BLaER1 treated with 17β-estradiol and CSF1 and Interleukin-3, amounts not matched to agents 10 nM and 100 nM (cell line): Measurements from ENCODE around the gene ERBB4.

Source experiments
- H3K27ac ChIP-seq, 11 experiments: shearing (Covaris generic); formaldehyde crosslinking; 2 replicates each; pipeline ENCODE4 v1.8.1; 2022
- H3K27me3 ChIP-seq, 11 experiments: shearing (Covaris generic); formaldehyde crosslinking; 2 replicates each; pipeline ENCODE4 v1.8.1; 2022
- H3K36me3 ChIP-seq, 11 experiments: shearing (Covaris generic); formaldehyde crosslinking; 2 replicates each; pipeline ENCODE4 v1.8.1; 2022
- H3K4me1 ChIP-seq, 10 experiments: shearing (Covaris generic); formaldehyde crosslinking; 2 replicates each; pipeline ENCODE4 v1.8.1; 2022
- H3K4me2 ChIP-seq, 11 experiments: shearing (Covaris generic); formaldehyde crosslinking; 2 replicates each; pipeline ENCODE4 v1.8.1; 2022
- H3K4me3 ChIP-seq, 10 experiments: shearing (Covaris generic); formaldehyde crosslinking; 2 replicates each; pipeline ENCODE4 v1.8.1; 2022
- H3K9ac ChIP-seq, 11 experiments: shearing (Covaris generic); formaldehyde crosslinking; 2 replicates each; pipeline ENCODE4 v1.8.1; 2022
- H3K9me3 ChIP-seq, 11 experiments: shearing (Covaris generic); formaldehyde crosslinking; replicated peaks in 1 of 11; 2 replicates each; pipeline ENCODE4 v1.8.1; 2022
- H4K20me1 ChIP-seq, 11 experiments: shearing (Covaris generic); formaldehyde crosslinking; 2 replicates each; pipeline ENCODE4 v1.8.1; 2022
- Cebpa-rat ChIP-seq, 11 experiments: shearing (Covaris generic); IDR thresholded peaks; 2 replicates each; pipeline ENCODE4 v1.8.1; 2022

The ERBB4 gene

GRCh38 chr2:211846714-211847113 lies 691.9 kb downstream of the ERBB4 start:
- Histone ChIP-seq H4K20me1 (no peaks in the 10 kb centered on the region), H3K4me2 (no peak overlapping the region), H3K4me1 (no peaks in the 10 kb centered on the region), H3K9ac (no peak overlapping the region), H3K36me3 (no peaks in the 10 kb centered on the region), H3K27ac (no peak overlapping the region), H3K4me3 (no peak overlapping the region), H3K27me3 (no peaks in the 10 kb centered on the region), H3K9me3 (no peaks in the 10 kb centered on the region)
- TF ChIP-seq Cebpa-rat (IDR thresholded peaks at IDR 0.05) = no peak

GRCh38 chr2:211846036-211846400 lies 692.6 kb downstream of the ERBB4 start:
- no peaks in the 10 kb centered on the region for H3K27me3 ChIP-seq
- H4K20me1 ChIP-seq = no peaks in the 10 kb centered on the region
- H3K9me3 ChIP-seq = no peaks in the 10 kb centered on the region
- no peaks in the 10 kb centered on the region for H3K36me3 ChIP-seq
- no peak overlapping the region for H3K27ac ChIP-seq
- no peak overlapping the region for H3K4me3 ChIP-seq
- no peaks in the 10 kb centered on the region for H3K4me1 ChIP-seq
- no peak for TF ChIP-seq Cebpa-rat (IDR thresholded peaks at IDR 0.05)
- H3K4me2 ChIP-seq = no peak overlapping the region
- H3K9ac ChIP-seq = no peak overlapping the region

- no peak overlapping the region for H3K27ac ChIP-seq
These were observed 693.1 kb downstream of the ERBB4 start for GRCh38 chr2:211845338-211846035.

GRCh38 chr2:211837706-211838105 lies 700.9 kb downstream of the ERBB4 start:
- no peak overlapping the region for H3K27ac ChIP-seq
- no peak overlapping the region for H3K4me2 ChIP-seq
- no peaks in the 10 kb centered on the region for H3K4me1 ChIP-seq
- H3K36me3 ChIP-seq = no peaks in the 10 kb centered on the region
- no peak overlapping the region for H3K9ac ChIP-seq
- no peak overlapping the region for H3K4me3 ChIP-seq
- H3K27me3 ChIP-seq = no peaks in the 10 kb centered on the region
- TF ChIP-seq Cebpa-rat (IDR thresholded peaks at IDR 0.05) = no peak
- H3K9me3 ChIP-seq = no peaks in the 10 kb centered on the region
- no peaks in the 10 kb centered on the region for H4K20me1 ChIP-seq

More at GRCh38 chr2:211845338-211846035, 693.1 kb downstream of the ERBB4 start:
- Histone ChIP-seq H3K36me3 (no peaks in the 10 kb centered on the region), H3K4me3 (no peak overlapping the region), H3K9me3 (no peaks in the 10 kb centered on the region), H3K4me1 (no peaks in the 10 kb centered on the region), H3K27me3 (no peaks in the 10 kb centered on the region), H4K20me1 (no peaks in the 10 kb centered on the region), H3K4me2 (no peak overlapping the region), H3K9ac (no peak overlapping the region)
- no peak for TF ChIP-seq Cebpa-rat (IDR thresholded peaks at IDR 0.05)

- no peak overlapping the region for H3K27ac ChIP-seq
These were observed 701.4 kb downstream of the ERBB4 start for GRCh38 chr2:211837206-211837605.

GRCh38 chr2:211836409-211836808 lies 702.2 kb downstream of the ERBB4 start:
- no peaks in the 10 kb centered on the region for H3K27me3 ChIP-seq
- no peak overlapping the region for H3K27ac ChIP-seq
- no peaks in the 10 kb centered on the region for H3K36me3 ChIP-seq
- no peak for TF ChIP-seq Cebpa-rat (IDR thresholded peaks at IDR 0.05)
- no peaks in the 10 kb centered on the region for H4K20me1 ChIP-seq
- no peak overlapping the region for H3K4me3 ChIP-seq
- H3K4me1 ChIP-seq = no peaks in the 10 kb centered on the region
- no peaks in the 10 kb centered on the region for H3K9me3 ChIP-seq
- no peak overlapping the region for H3K9ac ChIP-seq
- H3K4me2 ChIP-seq = no peak overlapping the region

More at GRCh38 chr2:211837206-211837605, 701.4 kb downstream of the ERBB4 start:
- Histone ChIP-seq H3K9ac (no peak overlapping the region), H3K27me3 (no peaks in the 10 kb centered on the region), H3K4me3 (no peak overlapping the region), H3K9me3 (no peaks in the 10 kb centered on the region), H4K20me1 (no peaks in the 10 kb centered on the region), H3K4me1 (no peaks in the 10 kb centered on the region), H3K4me2 (no peak overlapping the region), H3K36me3 (no peaks in the 10 kb centered on the region)
- TF ChIP-seq Cebpa-rat (IDR thresholded peaks at IDR 0.05) = no peak

- no peak for TF ChIP-seq Cebpa-rat (IDR thresholded peaks at IDR 0.05)
- no peaks in the 10 kb centered on the region for H3K27me3 ChIP-seq
- no peak overlapping the region for H3K4me2 ChIP-seq
- H3K4me3 ChIP-seq = no peak overlapping the region
- no peaks in the 10 kb centered on the region for H3K9me3 ChIP-seq
- H3K9ac ChIP-seq = no peak overlapping the region
- no peaks in the 10 kb centered on the region for H3K4me1 ChIP-seq
- no peaks in the 10 kb centered on the region for H3K36me3 ChIP-seq
- no peaks in the 10 kb centered on the region for H4K20me1 ChIP-seq
- no peak overlapping the region for H3K27ac ChIP-seq
These were observed 702.9 kb downstream of the ERBB4 start for GRCh38 chr2:211835695-211836094.

- H3K4me3 ChIP-seq = no peak overlapping the region
- H3K27ac ChIP-seq = no peak overlapping the region
- no peak overlapping the region for H3K4me2 ChIP-seq
- no peaks in the 10 kb centered on the region for H4K20me1 ChIP-seq
- no peaks in the 10 kb centered on the region for H3K4me1 ChIP-seq
- no peak for TF ChIP-seq Cebpa-rat (IDR thresholded peaks at IDR 0.05)
- H3K9me3 ChIP-seq = no peaks in the 10 kb centered on the region
- no peak overlapping the region for H3K9ac ChIP-seq
- H3K27me3 ChIP-seq = no peaks in the 10 kb centered on the region
- H3K36me3 ChIP-seq = no peaks in the 10 kb centered on the region
These were observed 704.9 kb downstream of the ERBB4 start for GRCh38 chr2:211833582-211834279.

GRCh38 chr2:211829725-211830124 lies 708.9 kb downstream of the ERBB4 start:
- no peaks in the 10 kb centered on the region for H3K27me3 ChIP-seq
- no peak for TF ChIP-seq Cebpa-rat (IDR thresholded peaks at IDR 0.05)
- H4K20me1 ChIP-seq = no peaks in the 10 kb centered on the region
- H3K27ac ChIP-seq = no peak overlapping the region
- H3K9me3 ChIP-seq = no peaks in the 10 kb centered on the region
- no peaks in the 10 kb centered on the region for H3K4me1 ChIP-seq
- H3K9ac ChIP-seq = no peak overlapping the region
- no peak overlapping the region for H3K4me3 ChIP-seq
- no peaks in the 10 kb centered on the region for H3K36me3 ChIP-seq
- H3K4me2 ChIP-seq = no peak overlapping the region

GRCh38 chr2:211823886-211824479 lies 714.6 kb downstream of the ERBB4 start:
- no peaks in the 10 kb centered on the region for H3K4me1 ChIP-seq
- H3K9ac ChIP-seq = no peak overlapping the region
- no peak overlapping the region for H3K4me3 ChIP-seq
- H4K20me1 ChIP-seq = no peaks in the 10 kb centered on the region
- H3K27ac ChIP-seq = no peak overlapping the region
- H3K36me3 ChIP-seq = no peaks in the 10 kb centered on the region
- no peak overlapping the region for H3K4me2 ChIP-seq
- no peak for TF ChIP-seq Cebpa-rat (IDR thresholded peaks at IDR 0.05)
- no peaks in the 10 kb centered on the region for H3K27me3 ChIP-seq
- peaks cover 0 to 4% (median 0%) of the 10 kb centered on the region in 11 experiments; a peak in 1 of 22 replicates for H3K9me3 ChIP-seq
